GM19438 (cell line): ENCODE results near the gene TAF4B.
"Not testable (repeated sequence)": the region's sequence is repeated elsewhere in the genome, so short reads cannot be mapped to it uniquely, and the experiment has no call there.

Experiments
- ATAC-seq: cut with Tn5 transposase; IDR thresholded peaks from one replicate; pipeline ENCODE4 v1.9.1; 2021; ENCODE audit warnings: low read depth; ENCODE audit not compliant: unreplicated experiment

TAF4B gene

GRCh38 chr18:26230497-26230896, 4.3 kb downstream of the TAF4B start:
- ATAC-seq = no peak

GRCh38 chr18:26233208-26233607, 7.0 kb downstream of the TAF4B start:
- ATAC-seq = no peak

GRCh38 chr18:26237363-26237762, 11.1 kb downstream of the TAF4B start:
- not testable (repeated sequence) for ATAC-seq

GRCh38 chr18:26238718-26239117, 12.5 kb downstream of the TAF4B start:
- ATAC-seq = not testable (repeated sequence)

- ATAC-seq = not testable (repeated sequence)
Measured at GRCh38 chr18:26242392-26242791, 16.1 kb downstream of the TAF4B start.

- ATAC-seq = not testable (repeated sequence)
Measured at GRCh38 chr18:26245434-26245833, 19.2 kb downstream of the TAF4B start.

GRCh38 chr18:26252411-26252810, 26.2 kb downstream of the TAF4B start:
- ATAC-seq = no peak

GRCh38 chr18:26254808-26255207, 28.6 kb downstream of the TAF4B start:
- ATAC-seq = not testable (repeated sequence)

GRCh38 chr18:26255695-26256622, 29.7 kb downstream of the TAF4B start:
- no peak for ATAC-seq

- ATAC-seq = no peak
Measured at GRCh38 chr18:26258711-26259110, 32.5 kb downstream of the TAF4B start.

GRCh38 chr18:26259416-26259815, 33.2 kb downstream of the TAF4B start:
- ATAC-seq = not testable (repeated sequence)

GRCh38 chr18:26262156-26262555, 35.9 kb downstream of the TAF4B start:
- ATAC-seq = no peak

- ATAC-seq = no peak
Measured at GRCh38 chr18:26267357-26267930, 41.2 kb downstream of the TAF4B start.

- no peak for ATAC-seq
Measured at GRCh38 chr18:26268454-26268853, 42.2 kb downstream of the TAF4B start.

- ATAC-seq = no peak
Measured at GRCh38 chr18:26271917-26272549, 45.8 kb downstream of the TAF4B start.

GRCh38 chr18:26277374-26277773, 51.1 kb downstream of the TAF4B start:
- no peak for ATAC-seq

GRCh38 chr18:26279428-26279827, 53.2 kb downstream of the TAF4B start:
- no peak for ATAC-seq

GRCh38 chr18:26286008-26286407, 59.8 kb downstream of the TAF4B start:
- no peak for ATAC-seq

GRCh38 chr18:26287644-26288043, 61.4 kb downstream of the TAF4B start:
- no peak for ATAC-seq

- ATAC-seq = no peak
Measured at GRCh38 chr18:26290385-26290784, 64.1 kb downstream of the TAF4B start.

- no peak for ATAC-seq
Measured at GRCh38 chr18:26293982-26294381, 67.7 kb downstream of the TAF4B start.
